NCI-H226 (cell line): Measurements from ENCODE around the gene MAP3K21.

Source experiments
- DNase-seq: peaks from one replicate; pipeline ENCODE4 v3.0.0-alpha.2; 2015

MAP3K21 gene

DNA sequence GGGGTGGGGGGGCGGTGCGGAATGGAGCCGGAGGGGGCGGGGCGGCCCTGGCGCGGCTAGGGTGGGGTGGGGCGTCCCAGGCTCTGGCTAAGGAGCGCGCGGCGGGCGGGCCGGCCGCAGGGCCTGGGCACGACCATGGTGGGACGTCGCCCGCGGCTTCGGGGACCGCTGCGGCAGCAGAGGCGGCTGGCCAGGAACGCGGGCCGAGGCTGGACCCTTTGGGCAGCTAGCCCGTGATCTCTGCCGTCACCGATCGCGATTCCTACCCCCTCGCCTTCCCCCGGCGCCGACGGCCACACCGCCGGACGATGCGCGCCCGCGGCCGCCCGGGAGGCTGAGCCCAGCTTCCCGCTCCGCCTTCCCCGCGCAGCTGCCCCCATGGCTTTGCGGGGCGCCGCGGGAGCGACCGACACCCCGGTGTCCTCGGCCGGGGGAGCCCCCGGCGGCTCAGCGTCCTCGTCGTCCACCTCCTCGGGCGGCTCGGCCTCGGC lies at the start of gene MAP3K21:
Gene MAP3K21 (plus strand): TSS at position 74 of the 491 bp plus-strand sequence. CDS start 305 bp downstream, at position 379.
- no peak for DNase-seq

DNA sequence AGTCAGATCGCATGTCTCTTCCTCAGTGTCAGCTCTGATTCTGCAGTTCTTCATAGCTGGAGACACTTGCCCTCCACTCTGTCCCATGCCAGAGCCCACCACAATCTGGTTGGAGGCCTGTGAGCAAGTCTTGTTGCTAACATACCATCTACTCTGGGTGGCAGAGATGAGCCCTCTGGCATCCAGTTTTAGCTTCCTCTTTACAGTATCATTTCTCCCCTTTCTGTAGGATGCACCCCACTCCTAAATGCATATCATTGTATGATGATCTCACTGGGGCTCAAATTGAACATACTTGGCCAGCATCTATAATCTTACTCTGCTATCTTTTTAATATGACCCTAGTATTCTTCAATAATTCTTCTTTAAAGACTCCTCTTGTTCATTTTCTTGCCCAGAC lies 48.9 kb upstream of the MAP3K21 start:
- DNase-seq: no peak

DNA sequence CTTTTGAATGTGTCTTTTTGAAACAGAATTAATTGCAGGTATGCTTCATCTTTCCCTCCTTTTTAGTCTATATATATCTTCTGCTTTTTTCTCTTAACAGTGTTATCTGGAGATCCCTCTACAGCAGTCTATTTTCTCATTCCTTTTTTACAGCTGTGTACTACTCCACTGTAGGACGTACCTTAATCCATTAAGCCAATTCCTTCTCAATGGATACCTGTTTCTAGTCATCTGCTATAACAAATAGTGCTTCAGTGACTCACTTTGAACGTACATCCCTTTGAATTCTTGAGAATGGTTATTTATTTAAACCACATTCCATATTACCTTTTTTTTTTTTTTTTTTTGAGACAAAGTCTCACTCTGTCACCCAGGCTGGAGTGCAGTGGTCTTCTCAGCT lies 47.6 kb upstream of the MAP3K21 start:
- DNase-seq: no peak

DNA sequence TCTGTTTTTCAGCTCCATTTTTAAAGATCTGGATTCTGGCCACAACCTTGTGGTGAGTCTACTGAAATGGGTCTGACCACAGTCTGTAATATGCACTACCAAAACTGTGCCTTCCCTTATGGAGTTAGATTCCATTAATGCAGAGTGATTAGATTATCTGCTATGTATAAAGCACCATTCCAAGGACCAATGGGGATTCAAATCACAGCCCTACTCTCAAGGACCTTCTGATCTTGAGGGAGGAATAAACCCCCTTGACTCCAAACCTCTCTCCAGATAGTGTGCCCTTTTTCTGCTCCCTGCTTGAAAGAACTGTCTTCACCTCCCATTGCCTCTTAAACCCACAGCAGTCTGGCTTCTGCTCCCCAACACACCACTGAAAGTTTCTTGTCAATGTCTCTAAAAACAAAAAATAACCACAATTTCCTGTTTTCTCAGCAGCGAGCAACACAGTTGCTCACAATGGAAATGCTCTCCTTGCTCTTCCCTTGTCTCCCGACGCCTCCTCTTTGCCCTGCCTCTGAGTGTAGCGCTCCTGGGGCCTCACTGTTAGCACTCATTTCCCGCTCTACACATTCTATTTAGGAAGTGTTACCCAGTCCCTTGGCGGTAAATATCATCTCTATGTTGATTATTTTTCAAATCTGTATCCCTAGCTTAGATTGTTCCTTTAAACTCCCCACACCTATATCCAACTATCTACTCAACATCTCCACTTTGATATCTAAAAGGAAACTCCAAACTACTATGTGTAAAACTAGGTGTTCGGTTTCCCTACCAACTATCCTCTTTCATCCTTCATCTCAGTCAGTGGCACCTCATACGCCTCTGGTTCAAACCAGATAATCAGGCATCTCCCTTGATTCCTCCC lies 45.6 kb upstream of the MAP3K21 start:
- peak; percentile 20 for DNase-seq

DNA sequence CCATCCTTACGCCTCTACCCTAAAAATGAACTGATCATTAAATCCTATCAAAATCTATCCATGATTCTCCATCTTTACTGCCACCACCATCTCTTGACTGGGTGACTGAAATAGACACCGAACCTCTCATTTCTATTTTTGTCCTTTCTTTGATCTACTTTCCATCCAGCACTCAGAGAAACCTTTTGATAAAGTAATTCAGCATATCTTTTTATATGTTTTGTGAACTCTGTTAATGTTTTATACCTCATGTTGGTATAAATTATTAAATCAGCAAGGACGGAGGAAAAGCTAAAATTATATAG lies 45.0 kb upstream of the MAP3K21 start:
- no peak for DNase-seq

DNA sequence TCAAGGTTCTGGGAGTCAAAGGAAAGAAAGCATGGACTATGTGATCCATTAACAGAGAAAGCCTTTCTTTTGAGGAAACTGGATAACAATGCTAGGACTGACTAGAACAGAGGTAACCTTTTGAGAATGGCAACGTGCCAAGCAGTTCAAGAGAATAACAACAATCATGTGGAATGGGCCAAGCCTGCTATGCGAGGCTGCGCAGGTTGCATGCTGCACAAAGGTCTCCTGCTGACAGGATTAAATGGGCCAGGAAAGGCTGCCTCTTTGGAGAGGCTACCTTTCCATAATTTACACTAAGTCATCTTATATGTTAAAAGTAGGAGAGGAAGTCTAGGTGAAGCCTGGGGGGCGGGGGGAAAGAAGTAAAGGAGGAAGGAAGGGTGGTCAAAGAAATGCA lies 37.8 kb upstream of the MAP3K21 start:
- DNase-seq: no peak

DNA sequence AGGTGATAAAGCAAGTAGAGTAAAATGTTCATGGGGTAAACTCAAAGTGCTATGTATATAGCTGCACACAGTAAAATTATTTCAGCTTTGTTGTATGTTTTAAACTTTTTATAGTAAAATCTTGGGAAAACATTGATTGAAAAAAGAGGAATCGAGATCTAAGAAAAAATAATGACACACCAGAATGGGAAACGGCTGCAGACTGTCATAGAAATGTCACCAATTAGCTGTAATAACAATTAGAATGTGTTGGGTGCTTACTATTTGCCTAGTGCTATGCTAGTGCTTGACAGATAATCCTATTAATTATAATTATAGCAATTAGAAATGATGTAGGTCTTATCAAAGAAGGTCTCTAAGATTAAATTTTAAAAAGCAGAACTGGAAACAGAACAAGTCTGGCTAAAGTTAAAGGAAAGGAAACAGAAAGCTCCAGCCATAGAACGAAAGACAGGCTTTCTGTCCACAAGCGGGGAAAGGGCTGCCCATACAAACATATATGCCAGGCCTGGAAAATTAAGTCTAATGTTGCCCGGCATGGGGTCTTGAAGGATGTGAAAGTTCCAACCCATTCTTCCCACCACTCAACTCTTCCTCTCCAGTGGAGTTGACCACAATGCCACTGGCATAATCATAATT lies 37.0 kb upstream of the MAP3K21 start:
- no peak for DNase-seq

DNA sequence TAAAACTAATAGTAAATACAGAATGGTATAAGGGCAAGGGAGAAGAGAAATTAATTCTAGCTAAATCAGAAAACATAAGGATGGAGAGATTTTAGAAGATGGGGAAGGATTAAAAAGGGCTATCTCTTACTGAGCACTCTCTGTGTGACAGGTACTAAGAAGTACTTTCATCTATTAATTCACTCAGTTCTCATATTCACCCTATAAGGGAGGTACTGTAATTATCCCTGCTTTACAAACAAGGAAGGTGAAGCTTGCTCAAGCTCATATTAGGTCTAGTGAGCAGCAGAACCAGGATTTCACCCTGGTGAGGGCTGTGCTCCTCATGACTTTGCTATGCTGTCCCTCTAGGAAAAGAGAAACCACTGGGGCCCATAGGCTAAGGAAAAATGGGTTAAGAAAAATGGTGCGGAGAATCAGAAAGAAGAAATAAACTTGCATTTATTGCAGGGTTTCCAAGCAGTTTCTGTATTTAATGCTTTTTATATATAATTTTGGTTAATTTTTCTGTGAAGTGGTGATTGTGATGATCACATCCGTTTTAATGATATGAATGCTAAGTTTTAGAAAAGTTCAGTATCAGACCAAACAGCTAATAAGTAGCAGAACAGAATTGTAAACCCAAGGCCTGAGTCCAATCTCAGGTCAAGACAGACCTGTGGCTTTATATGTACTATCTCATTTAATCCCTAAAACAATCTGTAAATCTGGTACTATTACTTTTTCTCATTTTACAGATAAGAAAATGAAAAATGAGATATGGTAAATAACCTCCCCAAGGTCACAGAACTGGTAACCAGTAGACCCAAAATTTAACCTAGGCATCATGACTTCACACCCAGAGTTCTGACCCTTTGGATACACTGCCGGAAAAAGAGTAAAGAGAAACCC lies 33.7 kb upstream of the MAP3K21 start:
- no peak for DNase-seq

DNA sequence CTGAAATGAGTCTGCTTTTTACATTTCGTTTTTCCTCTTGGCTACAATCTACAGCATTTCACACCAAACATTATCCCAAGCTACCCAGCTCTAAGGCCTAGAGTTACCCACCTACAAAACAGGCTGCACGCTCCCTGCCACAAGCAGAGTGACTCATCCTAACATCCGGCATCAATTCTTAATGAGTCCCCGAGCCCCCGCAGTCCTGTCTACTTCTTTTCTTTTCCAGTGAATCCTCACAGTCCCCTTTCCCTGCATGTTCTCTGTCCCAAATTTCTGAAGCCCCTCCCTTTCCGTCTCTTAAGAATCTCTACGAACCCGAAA lies 32.6 kb upstream of the MAP3K21 start:
- peak; percentile 13 for DNase-seq

DNA sequence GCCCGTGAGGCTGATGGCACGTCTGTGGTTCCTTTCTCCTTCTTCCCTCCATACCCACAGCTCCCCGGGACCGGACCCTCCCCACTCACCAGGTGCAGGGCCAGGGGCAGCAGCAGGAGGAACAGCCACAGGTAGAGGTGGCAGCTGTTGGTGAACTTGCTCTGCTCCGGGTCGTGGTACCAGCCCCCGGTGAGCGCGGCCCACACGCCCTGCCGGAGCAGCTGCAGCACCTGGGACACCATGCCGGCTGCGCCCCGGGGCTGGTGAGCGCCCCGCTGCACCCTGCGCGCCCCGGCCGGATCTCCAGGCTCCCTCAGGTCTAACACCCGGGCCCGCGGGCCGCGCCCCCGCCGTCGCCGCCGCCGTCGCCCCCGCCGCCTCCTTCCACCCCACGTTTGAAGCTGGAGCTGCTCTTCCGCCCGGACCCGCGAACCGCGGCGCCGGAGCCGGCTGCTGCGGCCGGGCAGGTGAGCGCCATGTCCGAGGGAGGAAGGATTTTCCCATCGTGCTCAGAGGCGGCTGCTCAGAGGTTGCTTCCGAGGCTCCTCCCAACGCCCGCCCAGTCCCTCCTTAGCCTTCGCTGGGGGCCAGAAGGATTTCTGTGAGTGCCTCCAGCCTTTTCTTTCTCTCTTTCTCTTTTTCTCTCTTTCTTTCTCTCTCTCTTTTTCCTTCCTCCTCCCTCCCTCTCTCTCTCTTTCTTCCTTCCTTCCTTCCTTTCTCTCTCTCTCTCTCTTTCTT lies 32.1 kb upstream of the MAP3K21 start, which contains the start of gene PCNX2:
Gene PCNX2 (minus strand): TSS at position 489 of the 738 bp plus-strand sequence. CDS start 247 bp downstream, at position 242.
- peak; percentile 45 for DNase-seq

DNA sequence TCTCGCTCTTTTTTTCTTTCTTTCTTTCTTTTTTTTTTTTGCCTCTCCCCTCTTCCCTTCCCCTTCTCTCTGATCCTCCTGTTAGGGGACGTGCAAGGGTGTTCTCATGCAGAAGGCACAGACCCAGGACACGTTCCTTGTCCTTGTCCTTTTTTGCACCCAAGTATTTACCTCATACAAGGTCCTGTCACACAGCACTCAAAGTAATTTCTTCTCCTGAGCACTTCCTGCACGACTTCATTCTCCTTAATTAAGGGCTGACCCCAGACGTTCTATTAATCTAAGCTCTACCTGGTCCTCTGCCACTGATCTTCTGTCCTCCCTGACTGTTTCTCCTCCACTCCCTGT lies 31.6 kb upstream of the MAP3K21 start:
- DNase-seq: no peak

DNA sequence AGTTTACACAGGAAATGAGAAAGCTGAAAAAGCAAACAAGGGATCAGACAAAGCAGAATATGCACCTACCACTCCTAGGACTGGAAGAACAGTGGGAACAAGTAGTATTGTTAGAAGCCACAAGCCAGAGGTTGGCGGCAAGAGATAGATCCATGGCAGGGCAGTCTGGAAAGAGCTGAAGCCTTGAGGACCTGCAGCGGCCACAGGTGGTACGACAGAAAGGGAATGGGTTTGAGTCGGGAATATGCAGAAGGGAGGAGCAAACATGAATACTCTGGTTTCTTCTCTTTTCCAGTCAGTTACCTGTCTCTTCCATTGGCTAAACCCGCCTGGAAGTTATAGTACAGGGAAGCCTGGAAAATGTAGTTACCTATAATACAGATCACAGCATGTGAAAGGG lies 28.1 kb upstream of the MAP3K21 start:
- no peak for DNase-seq

DNA sequence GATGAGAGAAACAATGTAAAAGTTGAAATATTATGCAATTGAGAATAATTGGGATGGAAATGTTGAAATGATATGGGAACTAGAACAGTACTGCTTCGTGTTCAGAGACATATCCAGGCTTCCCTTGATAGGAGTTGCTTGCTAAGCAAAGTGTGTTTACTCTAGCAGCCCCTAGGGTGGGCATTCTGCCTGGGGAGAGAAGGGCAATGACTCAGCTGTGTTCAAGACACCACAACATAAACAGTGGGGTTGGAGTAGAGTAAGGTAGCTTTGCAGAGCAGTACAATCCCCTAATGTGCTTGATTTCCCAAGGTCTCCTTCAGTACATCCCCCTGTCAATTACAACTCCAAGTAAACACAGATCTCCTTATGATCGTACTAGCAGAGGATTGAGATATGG lies 27.2 kb upstream of the MAP3K21 start:
- DNase-seq: no peak

DNA sequence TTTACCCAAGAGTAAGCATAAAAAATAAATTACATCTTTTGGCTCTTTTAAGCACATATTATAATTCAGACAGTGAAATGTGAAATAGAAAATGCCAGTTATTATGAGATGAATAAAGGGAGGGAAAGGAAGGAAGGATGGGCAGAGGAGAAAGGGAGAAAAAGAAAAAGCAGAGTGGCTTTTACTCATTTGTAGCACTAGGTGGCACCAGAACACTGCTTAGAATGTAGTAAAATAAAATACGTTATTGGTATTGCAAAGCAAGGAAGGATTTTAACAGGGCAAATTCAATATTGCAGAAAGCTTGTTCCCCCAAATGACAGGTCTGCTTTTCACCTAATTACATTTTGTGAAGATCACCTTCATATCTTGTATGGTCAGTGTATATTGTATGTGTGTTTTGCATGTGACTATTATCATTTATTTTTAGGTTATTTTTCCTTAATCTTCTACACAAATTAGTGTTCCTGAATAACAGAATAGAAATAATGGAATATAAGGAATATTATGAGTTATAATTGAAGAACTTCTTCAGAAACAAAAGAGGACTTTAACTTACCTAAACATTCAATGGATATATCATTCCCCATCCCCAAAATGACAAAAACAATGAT lies 22.9 kb upstream of the MAP3K21 start:
- no peak for DNase-seq

DNA sequence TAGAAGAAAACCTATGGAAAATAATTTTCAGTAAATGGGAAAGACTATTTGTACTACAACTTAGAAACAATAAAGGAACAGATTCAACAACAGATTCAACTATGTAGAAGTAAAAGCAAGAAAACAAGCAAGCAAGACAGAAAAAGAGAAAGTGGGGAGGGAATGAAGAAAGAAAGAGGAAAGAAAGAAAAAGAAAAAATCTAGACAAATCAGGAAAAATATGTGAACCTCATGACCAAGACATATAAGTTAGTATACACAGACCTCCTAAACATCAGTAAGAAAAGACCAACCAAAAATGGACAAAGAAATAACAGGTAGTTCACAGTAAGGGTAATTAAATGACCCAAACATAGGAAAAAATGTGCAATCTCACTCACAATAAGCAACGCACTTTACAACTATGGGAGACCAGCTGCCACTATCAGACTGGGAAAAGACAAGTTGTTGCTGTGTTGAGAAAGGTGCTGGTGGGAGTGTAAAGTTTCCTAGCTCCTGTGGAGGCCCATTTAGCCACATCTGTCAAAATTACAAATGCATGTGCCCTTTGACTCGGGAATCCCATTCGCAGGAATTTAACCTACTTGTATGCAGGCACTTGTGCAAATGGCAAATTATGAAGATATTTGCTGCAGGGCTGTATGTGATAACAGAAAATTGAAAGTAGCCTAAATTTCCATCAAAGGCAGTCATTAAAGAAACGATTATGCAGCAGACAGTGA lies 13.9 kb upstream of the MAP3K21 start:
- DNase-seq: no peak

DNA sequence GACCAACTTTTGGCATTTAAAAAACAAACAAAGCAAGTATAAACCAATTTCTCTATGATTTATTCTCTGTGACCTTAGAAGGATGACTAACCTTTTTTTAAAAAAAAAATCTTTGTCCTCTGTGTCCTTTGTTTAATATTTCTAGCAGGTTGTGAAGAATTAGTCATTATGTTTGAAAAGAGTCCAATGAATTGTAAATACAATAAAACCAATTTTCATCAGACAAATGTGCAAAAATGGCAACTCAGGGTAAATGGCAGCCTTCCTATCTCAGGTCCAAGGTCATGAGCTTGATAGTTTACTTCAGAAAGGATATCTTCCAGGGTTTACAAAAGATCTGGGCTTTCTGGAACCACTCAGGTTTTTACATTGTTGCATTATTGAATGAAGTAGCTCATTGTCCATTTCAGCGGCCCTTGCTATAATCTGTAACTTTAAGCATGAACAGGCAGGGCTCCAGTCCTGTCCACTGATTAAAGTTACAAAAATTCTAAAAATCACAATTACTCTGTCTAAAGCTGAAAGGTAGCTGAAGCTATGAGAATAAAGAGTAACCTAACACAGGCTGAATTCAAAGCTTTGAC lies 11.7 kb upstream of the MAP3K21 start:
- no peak for DNase-seq

DNA sequence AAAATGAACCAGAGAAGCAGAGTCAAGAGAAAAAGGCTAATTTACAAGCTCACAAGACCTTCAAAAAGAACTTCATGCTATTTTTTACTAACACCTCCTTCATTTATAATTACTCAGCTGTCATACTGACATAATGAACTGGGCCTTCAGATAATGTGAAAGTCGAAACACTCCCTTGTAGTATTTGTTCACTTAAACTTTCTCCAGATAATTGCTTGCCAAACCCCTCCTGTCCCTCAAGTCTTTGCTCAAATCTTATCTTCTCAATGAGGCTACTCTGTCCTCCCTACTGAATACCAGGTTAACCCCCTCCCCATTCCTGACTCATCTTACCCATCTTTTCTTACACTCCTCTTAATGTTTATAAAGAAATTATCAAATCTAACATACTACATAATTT lies 11.1 kb upstream of the MAP3K21 start:
- no peak for DNase-seq

DNA sequence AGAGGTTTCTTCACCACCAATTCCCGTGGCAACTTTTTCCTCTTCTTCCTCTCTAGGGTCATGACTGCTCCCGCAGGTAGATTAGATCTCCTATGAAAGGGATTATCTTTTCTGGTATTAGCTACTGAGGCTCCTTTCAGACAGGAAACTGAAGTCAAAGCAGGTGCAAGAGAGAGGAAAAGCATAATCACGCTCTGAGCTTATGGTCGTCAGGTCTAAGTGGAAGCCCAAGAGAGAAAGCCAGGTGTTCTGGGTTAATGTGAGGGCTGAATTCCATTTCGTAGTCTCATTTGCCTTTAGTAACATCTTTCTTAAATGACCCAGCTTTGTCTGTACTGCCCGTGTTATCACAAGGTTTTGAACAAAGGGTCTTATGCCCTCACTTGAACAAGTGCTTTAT lies 8.3 kb upstream of the MAP3K21 start:
- no peak for DNase-seq

DNA sequence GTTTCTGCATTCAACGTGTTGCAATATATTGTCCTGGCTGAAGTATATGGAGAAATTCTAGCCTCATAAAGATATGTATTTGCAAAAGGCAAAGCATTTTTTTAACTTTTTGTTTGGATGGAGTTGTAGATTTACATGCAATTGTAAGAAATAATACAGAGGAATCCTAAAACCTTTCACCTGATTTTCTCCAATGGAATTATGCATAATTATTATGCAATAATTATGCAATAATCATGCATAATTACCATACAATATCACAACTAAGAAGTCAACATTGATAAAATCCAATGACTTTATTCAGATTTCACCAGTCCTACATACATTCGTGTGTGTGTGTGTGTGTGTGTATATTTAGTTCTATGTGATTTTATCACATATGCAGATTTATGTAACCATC lies 7.5 kb upstream of the MAP3K21 start:
- DNase-seq: no peak

DNA sequence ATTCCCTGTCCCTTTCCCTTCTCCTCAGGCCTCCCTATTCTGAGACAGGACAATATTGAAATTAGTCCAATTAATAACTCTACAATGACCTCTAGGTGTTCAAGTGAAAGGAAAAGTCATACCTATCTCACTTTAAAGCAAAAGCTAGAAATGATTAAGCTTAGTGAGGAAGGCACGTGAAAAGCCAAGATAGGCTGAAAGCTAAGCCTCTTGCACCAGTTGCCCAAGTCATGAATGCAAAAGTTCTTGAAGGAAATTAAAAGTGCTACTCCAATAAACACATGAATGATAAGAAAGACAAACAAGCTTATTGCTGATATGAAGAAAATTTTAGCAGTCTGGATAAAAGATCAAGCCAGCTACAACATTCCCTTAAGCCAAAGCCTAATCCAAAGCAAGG lies 3.8 kb upstream of the MAP3K21 start:
- no peak for DNase-seq

DNA sequence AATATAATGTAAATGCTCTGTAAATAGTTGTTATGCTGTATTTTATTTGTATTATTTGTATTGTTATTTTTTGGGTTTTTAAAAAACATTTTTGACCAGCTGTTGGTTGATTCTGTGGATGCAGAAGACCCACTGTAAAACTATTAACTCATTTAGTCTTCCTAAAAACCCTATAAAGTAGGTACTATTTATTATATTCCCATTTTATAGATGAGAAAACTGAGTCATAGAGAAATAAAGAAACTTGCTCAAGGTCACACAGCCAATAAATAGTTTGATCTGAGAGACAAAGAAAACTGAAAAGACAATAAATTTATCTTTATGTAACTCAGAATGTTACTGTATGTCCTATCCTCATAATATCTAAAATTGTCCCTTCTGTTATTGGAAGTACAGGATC lies 1.2 kb upstream of the MAP3K21 start:
- no peak for DNase-seq
